ENCODE results near the gene MMP25. TPM values are rescaled to one million over a fixed set of nuclear protein-coding genes. Genes with fewer than 3 reads are reported as not detected.

The MMP25 gene
- total and polyA plus RNA-seq, 10 of the 15 experiments (the other 5 are each of a cell fraction or from before 2014, with no cell fraction given) = 0.03 to 0.36 (median 0.13) TPM; not detected in 1

GRCh38 chr16:3086596-3087242 lies 40.4 kb downstream of the MMP25 start:
- Histone ChIP-seq H3K4me2 (ENCODE audit: control insufficient read depth, insufficient read depth) (no peak overlapping the region), H3K9me3 (replicated peaks; ENCODE audit: control insufficient read depth, insufficient read depth, low read length) (no peaks in the 10 kb centered on the region), H3K4me1 (ENCODE audit: control insufficient read depth, insufficient read depth, low read length) (no peaks in the 10 kb centered on the region), H2AFZ (ENCODE audit: control insufficient read depth, low read depth, low read length) (peak overlapping the region; percentile 33; the same call in 1 of the 2 replicates), H4K20me1 (ENCODE audit: control insufficient read depth, insufficient read depth) (no peaks in the 10 kb centered on the region), H3K36me3 (ENCODE audit: control insufficient read depth in 2 of 2, insufficient read depth in 2 of 2, low read length in 1 of 2) (no peaks in the 10 kb centered on the region), H3K27me3 (replicated peaks in 1 of 2; ENCODE audit: control insufficient read depth in 2 of 2, insufficient read depth in 2 of 2, low read length in 1 of 2) (no peaks in the 10 kb centered on the region), H3K4me3 (no peak overlapping the region), H3K9ac (ENCODE audit: control insufficient read depth, insufficient read depth, low read length) (0 out of 2 replicates have a peak overlapping the region, but pooled peaks have one; percentile 34), H3K27ac (ENCODE audit: control insufficient read depth, insufficient read depth) (no peak overlapping the region), H3K79me2 (ENCODE audit: control insufficient read depth, insufficient read depth, low read length) (no peaks in the 10 kb centered on the region)
- ChIA-PET CTCF (interaction anchor here (0.9 to 21.2 kb wide), 6 partner anchors 10 to 55 kb away, joined by 3 to 396 read pairs (median 6); partner anchors contain the start of gene IL32), POLR2A (interaction anchor here (1.0 kb wide), 1 partner anchor 12 kb away, joined by 3 read pairs; no protein-coding TSS in a partner anchor), RAD21 (ENCODE audit: unreplicated experiment) (interaction anchor here (1.3 to 1.5 kb wide), 2 partner anchors 23 to 43 kb away, joined by 3 read pairs; no protein-coding TSS in a partner anchor), SMC1A (ENCODE audit: uncharacterized antibody, unreplicated experiment) (interaction anchor here (1.0 to 1.5 kb wide), 2 partner anchors 9 to 22 kb away, joined by 4 read pairs; partner anchors contain the start of gene IL32)
- FAIRE-seq = no peak
- DNase-seq (ENCODE audit: low read depth, low spot score) = no peak
- no TSS peak for BruUV-seq (replicated peaks)
- TF ChIP-seq RELB (IDR thresholded peaks at IDR 0.05; ENCODE audit: low read depth) = no peak
- TF ChIP-seq, protein P1, sequence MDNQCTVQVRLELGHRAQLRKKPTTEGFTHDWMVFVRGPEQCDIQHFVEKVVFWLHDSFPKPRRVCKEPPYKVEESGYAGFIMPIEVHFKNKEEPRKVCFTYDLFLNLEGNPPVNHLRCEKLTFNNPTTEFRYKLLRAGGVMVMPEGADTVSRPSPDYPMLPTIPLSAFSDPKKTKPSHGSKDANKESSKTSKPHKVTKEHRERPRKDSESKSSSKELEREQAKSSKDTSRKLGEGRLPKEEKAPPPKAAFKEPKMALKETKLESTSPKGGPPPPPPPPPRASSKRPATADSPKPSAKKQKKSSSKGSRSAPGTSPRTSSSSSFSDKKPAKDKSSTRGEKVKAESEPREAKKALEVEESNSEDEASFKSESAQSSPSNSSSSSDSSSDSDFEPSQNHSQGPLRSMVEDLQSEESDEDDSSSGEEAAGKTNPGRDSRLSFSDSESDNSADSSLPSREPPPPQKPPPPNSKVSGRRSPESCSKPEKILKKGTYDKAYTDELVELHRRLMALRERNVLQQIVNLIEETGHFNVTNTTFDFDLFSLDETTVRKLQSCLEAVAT (IDR thresholded peaks at IDR 0.05) = peak; percentile 67; the same call in 1 of the 2 replicates
- 0 out of 2 replicates have a peak, but pooled peaks have one; percentile 5 for TF ChIP-seq SPI1 (IDR thresholded peaks at IDR 0.05; ENCODE audit: borderline replicate concordance, insufficient read depth, low read depth, low read length)
- no peak for TF ChIP-seq IKZF1 (conservative IDR thresholded peaks at IDR 0.05)
- no peak for TF ChIP-seq KAT2A (conservative IDR thresholded peaks at IDR 0.05; ENCODE audit: control insufficient read depth, low read depth, low read length)
- in situ Hi-C loops (cut with MboI) (no loop called here), intact Hi-C loops (cut with micrococcal nuclease; ENCODE audit: unreplicated experiment) (no loop called here)
- 55% methylated on average over 10 of the region's 14 CpGs for WGBS (ENCODE audit: insufficient coverage, insufficient replicate concordance, low lambda C conversion rate, missing lambda C conversion rate)
- peak; percentile 61 for ATAC-seq
